ENCODE results near the gene PHF5A. TPM values are rescaled to one million over a fixed set of nuclear protein-coding genes. Genes with fewer than 3 reads are reported as not detected.

The PHF5A gene
- total and polyA plus RNA-seq, 2 donors (not counting 1 experiment from before 2014, with no cell fraction given), result 29.4 to 31.6 TPM

Other genes starting within 250 kb of the PHF5A start
- 0.34 and 0.59 TPM in 2 replicates for gene CHADL, start 227.8 kb downstream of the PHF5A start, total RNA-seq
- 0.07 TPM in 1 of 2 replicates, not detected in the other for gene CHADL, start 227.8 kb downstream of the PHF5A start, polyA plus RNA-seq
- 48.4 and 48.8 TPM in 2 replicates for gene RANGAP1, start 182.5 kb downstream of the PHF5A start, total RNA-seq
- gene RANGAP1, start 182.5 kb downstream of the PHF5A start, polyA plus RNA-seq, result 42.0 and 51.0 TPM in 2 replicates
- 41.9 and 42.2 TPM in 2 replicates for gene ZC3H7B, start 167.2 kb downstream of the PHF5A start, total RNA-seq
- gene ZC3H7B, start 167.2 kb downstream of the PHF5A start, polyA plus RNA-seq, result 29.8 and 32.8 TPM in 2 replicates
- 5.5 and 6.8 TPM in 2 replicates for gene TEF, start 86.8 kb downstream of the PHF5A start, total RNA-seq
- 1.6 and 5.0 TPM in 2 replicates for gene TEF, start 86.8 kb downstream of the PHF5A start, polyA plus RNA-seq
- 51.5 and 56.0 TPM in 2 replicates for gene TOB2, start 21.9 kb downstream of the PHF5A start, total RNA-seq
- 26.2 and 40.4 TPM in 2 replicates for gene TOB2, start 21.9 kb downstream of the PHF5A start, polyA plus RNA-seq
- gene ACO2, start 425 bp upstream of the PHF5A start, total RNA-seq, result 91.7 and 104 TPM in 2 replicates
- 91.5 and 91.7 TPM in 2 replicates for gene ACO2, start 425 bp upstream of the PHF5A start, polyA plus RNA-seq
- gene POLR3H, start 75.8 kb upstream of the PHF5A start, total RNA-seq, result 32.1 and 35.6 TPM in 2 replicates
- 10.3 and 12.4 TPM in 2 replicates for gene POLR3H, start 75.8 kb upstream of the PHF5A start, polyA plus RNA-seq
- not detected in 2 replicates for gene CSDC2, start 92.3 kb upstream of the PHF5A start, total RNA-seq
- gene CSDC2, start 92.3 kb upstream of the PHF5A start, polyA plus RNA-seq, result not detected in 2 replicates
- 22.1 and 23.3 TPM in 2 replicates for gene PMM1, start 121.1 kb upstream of the PHF5A start, total RNA-seq
- 24.8 and 36.0 TPM in 2 replicates for gene PMM1, start 121.1 kb upstream of the PHF5A start, polyA plus RNA-seq
- gene DESI1, start 152.4 kb upstream of the PHF5A start, total RNA-seq, result 25.5 and 26.3 TPM in 2 replicates
- gene DESI1, start 152.4 kb upstream of the PHF5A start, polyA plus RNA-seq, result 15.2 and 17.3 TPM in 2 replicates
- gene XRCC6, start 152.6 kb upstream of the PHF5A start, total RNA-seq, result 176 and 180 TPM in 2 replicates
- gene XRCC6, start 152.6 kb upstream of the PHF5A start, polyA plus RNA-seq, result 55.4 and 58.2 TPM in 2 replicates
- gene SNU13, start 220.2 kb upstream of the PHF5A start, total RNA-seq, result 108 and 114 TPM in 2 replicates
- gene SNU13, start 220.2 kb upstream of the PHF5A start, polyA plus RNA-seq, result 99.0 and 119 TPM in 2 replicates
- gene MEI1, start 230.8 kb upstream of the PHF5A start, total RNA-seq, result 50.1 and 59.3 TPM in 2 replicates
- gene MEI1, start 230.8 kb upstream of the PHF5A start, polyA plus RNA-seq, result 40.3 and 64.8 TPM in 2 replicates